GM23338 (cell line): Measurements from ENCODE around the gene KCNE1. TPM values are rescaled to one million over a fixed set of nuclear protein-coding genes. Genes with fewer than 3 reads are reported as not detected.
A peak's percentile ranks its signal among the peaks of the same experiment; 100 is the strongest.

ENCODE experiments used
- ATAC-seq: fragments of 200-7000 bp; cut with Tn5 transposase; 3 replicates; pipeline ENCODE4 v1.9.1; 2020
- DNase-seq: peaks from one replicate; pipeline ENCODE4 v3.0.0-alpha.2; 2015; ENCODE audit warnings: low spot score
- H2AFZ ChIP-seq: fragments of 200-600 bp; sonication (generic); 2 replicates; pipeline ENCODE4 v1.8.0; 2016; ENCODE audit warnings: antibody characterized with exemption, mild to moderate bottlenecking, moderate library complexity
- H3F3A ChIP-seq: fragments of 200-600 bp; sonication (generic); replicated peaks from 2 replicates; pipeline ENCODE4 v1.8.0; 2017; ENCODE audit warnings: antibody characterized with exemption, mixed run types, low read depth
- H3K27ac ChIP-seq: fragments of 200-600 bp; sonication (generic); 2 replicates; pipeline ENCODE4 v1.6.1; 2016; ENCODE audit warnings: low read depth
- H3K27me3 ChIP-seq: fragments of 200-600 bp; sonication (generic); 2 replicates; pipeline ENCODE4 v1.8.0; 2016; ENCODE audit warnings: mild to moderate bottlenecking, mixed run types, moderate library complexity; ENCODE audit not compliant: insufficient read depth
- H3K36me3 ChIP-seq: fragments of 200-600 bp; sonication (generic); 2 replicates; pipeline ENCODE4 v1.8.0; 2016; ENCODE audit warnings: mild to moderate bottlenecking; ENCODE audit not compliant: insufficient read depth
- H3K4me1 ChIP-seq: fragments of 200-600 bp; sonication (generic); 2 replicates; pipeline ENCODE4 v1.8.0; 2016; ENCODE audit warnings: mild to moderate bottlenecking, moderate library complexity; ENCODE audit not compliant: insufficient read depth
- H3K4me2 ChIP-seq: fragments of 200-600 bp; sonication (generic); 2 replicates; pipeline ENCODE4 v1.7.1; 2017; ENCODE audit warnings: mixed run types
- H3K4me3 ChIP-seq: fragments of 200-600 bp; sonication (generic); 2 replicates; pipeline ENCODE4 v1.6.1; 2016; ENCODE audit warnings: mixed run types
- H3K79me2 ChIP-seq: fragments of 200-600 bp; sonication (generic); replicated peaks from 2 replicates; pipeline ENCODE4 v1.8.0; 2017; ENCODE audit warnings: mild to moderate bottlenecking; ENCODE audit not compliant: insufficient read depth
- H3K9me2 ChIP-seq: fragments of 200-600 bp; sonication (generic); 2 replicates; pipeline ENCODE4 v1.8.0; 2017; ENCODE audit not compliant: insufficient read depth
- H4K20me1 ChIP-seq: fragments of 200-600 bp; sonication (generic); replicated peaks from 2 replicates; pipeline ENCODE4 v1.8.0; 2017; ENCODE audit warnings: mild to moderate bottlenecking; ENCODE audit not compliant: insufficient read depth
- H3K27ac Mint-ChIP-seq: 2 replicates; pipeline ENCODE4 v1.8.0; 2020; ENCODE audit warnings: inconsistent platforms, mild to moderate bottlenecking, moderate library complexity, mixed read lengths
- H3K27me3 Mint-ChIP-seq: 3 replicates; pipeline ENCODE4 v1.8.0; 2022; ENCODE audit warnings: low read depth, mild to moderate bottlenecking, moderate library complexity, mixed read lengths, inconsistent platforms; ENCODE audit not compliant: insufficient read depth, poor library complexity
- H3K36me3 Mint-ChIP-seq: 3 replicates; pipeline ENCODE4 v1.8.0; 2021; ENCODE audit warnings: low read depth, mild to moderate bottlenecking, inconsistent platforms, moderate library complexity, mixed read lengths
- H3K4me1 Mint-ChIP-seq: 3 replicates; pipeline ENCODE4 v1.8.0; 2020; ENCODE audit warnings: mild to moderate bottlenecking, inconsistent platforms, mixed read lengths
- H3K4me3 Mint-ChIP-seq: 3 replicates; pipeline ENCODE4 v1.8.0; 2021; ENCODE audit warnings: moderate library complexity, mild to moderate bottlenecking, inconsistent platforms, mixed read lengths
- H3K9me3 Mint-ChIP-seq: 3 replicates; pipeline ENCODE4 v1.8.0; 2020; ENCODE audit warnings: moderate library complexity, mild to moderate bottlenecking, inconsistent platforms, mixed read lengths
- CREB1 ChIP-seq: fragments of 250-450 bp; sonication (Bioruptor Pico); IDR thresholded peaks from 2 replicates; pipeline ENCODE4 v1.5.0; 2020; ENCODE audit warnings: low read depth, mild to moderate bottlenecking, moderate library complexity
- EZH2 ChIP-seq: fragments of 200-600 bp; sonication (generic); IDR thresholded peaks from one replicate; pipeline ENCODE4 v1.8.0; 2017; ENCODE audit warnings: antibody characterized with exemption, mild to moderate bottlenecking, low read depth; ENCODE audit not compliant: unreplicated experiment
- EZH2phosphoT487 ChIP-seq: fragments of 200-600 bp; sonication (generic); IDR thresholded peaks from one replicate; pipeline ENCODE4 v1.8.1; 2018; ENCODE audit warnings: antibody characterized with exemption; ENCODE audit not compliant: unreplicated experiment
- JUNB ChIP-seq: IDR thresholded peaks from one replicate; pipeline ENCODE4 v1.6.1; 2016; ENCODE audit warnings: antibody characterized with exemption; ENCODE audit not compliant: unreplicated experiment
- NANOG ChIP-seq: IDR thresholded peaks from 2 replicates; pipeline ENCODE4 v1.6.1; 2016; ENCODE audit warnings: antibody characterized with exemption, borderline replicate concordance
- POLR2AphosphoS5 ChIP-seq: IDR thresholded peaks from 2 replicates; pipeline ENCODE4 v1.6.1; 2016; ENCODE audit warnings: antibody characterized with exemption, low read depth
- ZNF114 ChIP-seq: fragments of 250-450 bp; sonication (Bioruptor Pico); IDR thresholded peaks from 2 replicates; pipeline ENCODE4 v1.5.0; 2020; ENCODE audit warnings: mild to moderate bottlenecking, moderate library complexity
- ZNF331 ChIP-seq: fragments of 250-450 bp; sonication (Bioruptor Pico); IDR thresholded peaks from 2 replicates; pipeline ENCODE4 v1.5.0; 2020; ENCODE audit warnings: low read depth, mild to moderate bottlenecking, moderate library complexity
- polyA plus RNA-seq: library from polyadenylated mRNA; unstranded; fragments of >200 nt; fragmentation: Nextera tagmentation; extraction: Ambion mirVana; gene quantifications from 2 replicates; pipeline ENCODE4 v1.2.1, GENCODE V29; 2016
- total RNA-seq: library from RNA; depleted of rRNA; stranded (reverse); fragments of >200 nt; shearing (Covaris generic); gene quantifications from 2 replicates; pipeline ENCODE4 v1.2.3, GENCODE V29; 2014
- TF ChIP-seq, protein P1 (sequence below): IDR thresholded peaks from one replicate; pipeline ENCODE4 v1.6.1; 2018; ENCODE audit warnings: antibody characterized with exemption; ENCODE audit not compliant: unreplicated experiment
- TF ChIP-seq, protein P2 (sequence below), 2 experiments: fragments of 200-600 bp in 1 of 2; sonication (generic) in 1 of 2; conservative IDR thresholded peaks; 2 replicates each; pipeline versions ENCODE4 v1.5.1 to v1.6.1; 2016 to 2017; ENCODE audit warnings: antibody characterized with exemption in 2 of 2, low read depth in 2 of 2, mild to moderate bottlenecking in 2 of 2, moderate library complexity in 1 of 2
- TF ChIP-seq, protein P3 (sequence below): IDR thresholded peaks from 2 replicates; pipeline ENCODE4 v1.6.1; 2016; ENCODE audit warnings: antibody characterized with exemption
- TF ChIP-seq, protein P4 (sequence below): fragments of 250-450 bp; sonication (Bioruptor Pico); IDR thresholded peaks from 2 replicates; pipeline ENCODE4 v1.5.0; 2020; ENCODE audit warnings: mild to moderate bottlenecking, moderate library complexity

Gene KCNE1
- total and polyA plus RNA-seq, 2 experiments from 2014 or later: 0.07 TPM; not detected in 1

DNA sequence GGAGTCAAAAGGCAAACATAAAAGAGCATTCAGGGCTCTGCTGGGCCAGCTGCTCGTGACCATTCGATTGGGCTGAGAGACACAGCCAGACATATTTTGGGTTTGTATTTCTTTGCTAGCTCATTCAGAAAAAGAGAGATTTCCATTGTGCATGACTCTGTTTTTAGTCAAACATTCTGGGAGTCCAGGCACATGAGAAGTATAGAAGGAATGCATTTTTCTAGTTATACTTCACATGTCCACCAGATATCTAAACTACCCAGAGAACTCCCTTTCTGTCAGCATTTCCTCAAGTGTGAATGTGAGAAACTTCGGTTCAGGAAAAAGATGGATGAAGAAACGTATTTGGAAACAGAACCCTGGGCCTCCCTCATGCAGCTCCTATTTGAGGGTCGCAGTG, 6.3 kb upstream of the KCNE1 start:
- no peak for DNase-seq
- Mint-ChIP-seq H3K9me3 (no peaks in the 10 kb centered on the region), H3K4me1 (peaks cover 43% of the 10 kb centered on the region), H3K36me3 (no peaks in the 10 kb centered on the region), H3K4me3 (no peak overlapping the region), H3K27ac (peak overlapping the region; percentile 38; the same call in 1 of the 2 replicates), H3K27me3 (peaks cover 4% of the 10 kb centered on the region)
- no peak overlapping the region for H3K27ac ChIP-seq
- no peak for ATAC-seq
- no peak overlapping the region for H3K4me2 ChIP-seq
- no peak overlapping the region for H2AFZ ChIP-seq
- peaks cover 5% of the 10 kb centered on the region for H3K4me1 ChIP-seq
- no peak overlapping the region for H3K4me3 ChIP-seq
- no peaks in the 10 kb centered on the region for H3K79me2 ChIP-seq
- TF ChIP-seq JUNB (no peak), EZH2 (no peak), CREB1 (no peak), POLR2AphosphoS5 (no peak), EZH2phosphoT487 (no peak), NANOG (no peak), ZNF114 (CRISPR knock-in tag) (no peak), ZNF331 (CRISPR knock-in tag) (no peak)
- TF ChIP-seq, protein P1, sequence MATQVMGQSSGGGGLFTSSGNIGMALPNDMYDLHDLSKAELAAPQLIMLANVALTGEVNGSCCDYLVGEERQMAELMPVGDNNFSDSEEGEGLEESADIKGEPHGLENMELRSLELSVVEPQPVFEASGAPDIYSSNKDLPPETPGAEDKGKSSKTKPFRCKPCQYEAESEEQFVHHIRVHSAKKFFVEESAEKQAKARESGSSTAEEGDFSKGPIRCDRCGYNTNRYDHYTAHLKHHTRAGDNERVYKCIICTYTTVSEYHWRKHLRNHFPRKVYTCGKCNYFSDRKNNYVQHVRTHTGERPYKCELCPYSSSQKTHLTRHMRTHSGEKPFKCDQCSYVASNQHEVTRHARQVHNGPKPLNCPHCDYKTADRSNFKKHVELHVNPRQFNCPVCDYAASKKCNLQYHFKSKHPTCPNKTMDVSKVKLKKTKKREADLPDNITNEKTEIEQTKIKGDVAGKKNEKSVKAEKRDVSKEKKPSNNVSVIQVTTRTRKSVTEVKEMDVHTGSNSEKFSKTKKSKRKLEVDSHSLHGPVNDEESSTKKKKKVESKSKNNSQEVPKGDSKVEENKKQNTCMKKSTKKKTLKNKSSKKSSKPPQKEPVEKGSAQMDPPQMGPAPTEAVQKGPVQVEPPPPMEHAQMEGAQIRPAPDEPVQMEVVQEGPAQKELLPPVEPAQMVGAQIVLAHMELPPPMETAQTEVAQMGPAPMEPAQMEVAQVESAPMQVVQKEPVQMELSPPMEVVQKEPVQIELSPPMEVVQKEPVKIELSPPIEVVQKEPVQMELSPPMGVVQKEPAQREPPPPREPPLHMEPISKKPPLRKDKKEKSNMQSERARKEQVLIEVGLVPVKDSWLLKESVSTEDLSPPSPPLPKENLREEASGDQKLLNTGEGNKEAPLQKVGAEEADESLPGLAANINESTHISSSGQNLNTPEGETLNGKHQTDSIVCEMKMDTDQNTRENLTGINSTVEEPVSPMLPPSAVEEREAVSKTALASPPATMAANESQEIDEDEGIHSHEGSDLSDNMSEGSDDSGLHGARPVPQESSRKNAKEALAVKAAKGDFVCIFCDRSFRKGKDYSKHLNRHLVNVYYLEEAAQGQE: no peak
- TF ChIP-seq, protein P2, sequence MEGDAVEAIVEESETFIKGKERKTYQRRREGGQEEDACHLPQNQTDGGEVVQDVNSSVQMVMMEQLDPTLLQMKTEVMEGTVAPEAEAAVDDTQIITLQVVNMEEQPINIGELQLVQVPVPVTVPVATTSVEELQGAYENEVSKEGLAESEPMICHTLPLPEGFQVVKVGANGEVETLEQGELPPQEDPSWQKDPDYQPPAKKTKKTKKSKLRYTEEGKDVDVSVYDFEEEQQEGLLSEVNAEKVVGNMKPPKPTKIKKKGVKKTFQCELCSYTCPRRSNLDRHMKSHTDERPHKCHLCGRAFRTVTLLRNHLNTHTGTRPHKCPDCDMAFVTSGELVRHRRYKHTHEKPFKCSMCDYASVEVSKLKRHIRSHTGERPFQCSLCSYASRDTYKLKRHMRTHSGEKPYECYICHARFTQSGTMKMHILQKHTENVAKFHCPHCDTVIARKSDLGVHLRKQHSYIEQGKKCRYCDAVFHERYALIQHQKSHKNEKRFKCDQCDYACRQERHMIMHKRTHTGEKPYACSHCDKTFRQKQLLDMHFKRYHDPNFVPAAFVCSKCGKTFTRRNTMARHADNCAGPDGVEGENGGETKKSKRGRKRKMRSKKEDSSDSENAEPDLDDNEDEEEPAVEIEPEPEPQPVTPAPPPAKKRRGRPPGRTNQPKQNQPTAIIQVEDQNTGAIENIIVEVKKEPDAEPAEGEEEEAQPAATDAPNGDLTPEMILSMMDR (conservative IDR thresholded peaks at IDR 0.05; ENCODE audit: low read depth in 2 of 2): no peak
- TF ChIP-seq, protein P3, sequence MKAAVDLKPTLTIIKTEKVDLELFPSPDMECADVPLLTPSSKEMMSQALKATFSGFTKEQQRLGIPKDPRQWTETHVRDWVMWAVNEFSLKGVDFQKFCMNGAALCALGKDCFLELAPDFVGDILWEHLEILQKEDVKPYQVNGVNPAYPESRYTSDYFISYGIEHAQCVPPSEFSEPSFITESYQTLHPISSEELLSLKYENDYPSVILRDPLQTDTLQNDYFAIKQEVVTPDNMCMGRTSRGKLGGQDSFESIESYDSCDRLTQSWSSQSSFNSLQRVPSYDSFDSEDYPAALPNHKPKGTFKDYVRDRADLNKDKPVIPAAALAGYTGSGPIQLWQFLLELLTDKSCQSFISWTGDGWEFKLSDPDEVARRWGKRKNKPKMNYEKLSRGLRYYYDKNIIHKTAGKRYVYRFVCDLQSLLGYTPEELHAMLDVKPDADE: no peak
- TF ChIP-seq, protein P4, sequence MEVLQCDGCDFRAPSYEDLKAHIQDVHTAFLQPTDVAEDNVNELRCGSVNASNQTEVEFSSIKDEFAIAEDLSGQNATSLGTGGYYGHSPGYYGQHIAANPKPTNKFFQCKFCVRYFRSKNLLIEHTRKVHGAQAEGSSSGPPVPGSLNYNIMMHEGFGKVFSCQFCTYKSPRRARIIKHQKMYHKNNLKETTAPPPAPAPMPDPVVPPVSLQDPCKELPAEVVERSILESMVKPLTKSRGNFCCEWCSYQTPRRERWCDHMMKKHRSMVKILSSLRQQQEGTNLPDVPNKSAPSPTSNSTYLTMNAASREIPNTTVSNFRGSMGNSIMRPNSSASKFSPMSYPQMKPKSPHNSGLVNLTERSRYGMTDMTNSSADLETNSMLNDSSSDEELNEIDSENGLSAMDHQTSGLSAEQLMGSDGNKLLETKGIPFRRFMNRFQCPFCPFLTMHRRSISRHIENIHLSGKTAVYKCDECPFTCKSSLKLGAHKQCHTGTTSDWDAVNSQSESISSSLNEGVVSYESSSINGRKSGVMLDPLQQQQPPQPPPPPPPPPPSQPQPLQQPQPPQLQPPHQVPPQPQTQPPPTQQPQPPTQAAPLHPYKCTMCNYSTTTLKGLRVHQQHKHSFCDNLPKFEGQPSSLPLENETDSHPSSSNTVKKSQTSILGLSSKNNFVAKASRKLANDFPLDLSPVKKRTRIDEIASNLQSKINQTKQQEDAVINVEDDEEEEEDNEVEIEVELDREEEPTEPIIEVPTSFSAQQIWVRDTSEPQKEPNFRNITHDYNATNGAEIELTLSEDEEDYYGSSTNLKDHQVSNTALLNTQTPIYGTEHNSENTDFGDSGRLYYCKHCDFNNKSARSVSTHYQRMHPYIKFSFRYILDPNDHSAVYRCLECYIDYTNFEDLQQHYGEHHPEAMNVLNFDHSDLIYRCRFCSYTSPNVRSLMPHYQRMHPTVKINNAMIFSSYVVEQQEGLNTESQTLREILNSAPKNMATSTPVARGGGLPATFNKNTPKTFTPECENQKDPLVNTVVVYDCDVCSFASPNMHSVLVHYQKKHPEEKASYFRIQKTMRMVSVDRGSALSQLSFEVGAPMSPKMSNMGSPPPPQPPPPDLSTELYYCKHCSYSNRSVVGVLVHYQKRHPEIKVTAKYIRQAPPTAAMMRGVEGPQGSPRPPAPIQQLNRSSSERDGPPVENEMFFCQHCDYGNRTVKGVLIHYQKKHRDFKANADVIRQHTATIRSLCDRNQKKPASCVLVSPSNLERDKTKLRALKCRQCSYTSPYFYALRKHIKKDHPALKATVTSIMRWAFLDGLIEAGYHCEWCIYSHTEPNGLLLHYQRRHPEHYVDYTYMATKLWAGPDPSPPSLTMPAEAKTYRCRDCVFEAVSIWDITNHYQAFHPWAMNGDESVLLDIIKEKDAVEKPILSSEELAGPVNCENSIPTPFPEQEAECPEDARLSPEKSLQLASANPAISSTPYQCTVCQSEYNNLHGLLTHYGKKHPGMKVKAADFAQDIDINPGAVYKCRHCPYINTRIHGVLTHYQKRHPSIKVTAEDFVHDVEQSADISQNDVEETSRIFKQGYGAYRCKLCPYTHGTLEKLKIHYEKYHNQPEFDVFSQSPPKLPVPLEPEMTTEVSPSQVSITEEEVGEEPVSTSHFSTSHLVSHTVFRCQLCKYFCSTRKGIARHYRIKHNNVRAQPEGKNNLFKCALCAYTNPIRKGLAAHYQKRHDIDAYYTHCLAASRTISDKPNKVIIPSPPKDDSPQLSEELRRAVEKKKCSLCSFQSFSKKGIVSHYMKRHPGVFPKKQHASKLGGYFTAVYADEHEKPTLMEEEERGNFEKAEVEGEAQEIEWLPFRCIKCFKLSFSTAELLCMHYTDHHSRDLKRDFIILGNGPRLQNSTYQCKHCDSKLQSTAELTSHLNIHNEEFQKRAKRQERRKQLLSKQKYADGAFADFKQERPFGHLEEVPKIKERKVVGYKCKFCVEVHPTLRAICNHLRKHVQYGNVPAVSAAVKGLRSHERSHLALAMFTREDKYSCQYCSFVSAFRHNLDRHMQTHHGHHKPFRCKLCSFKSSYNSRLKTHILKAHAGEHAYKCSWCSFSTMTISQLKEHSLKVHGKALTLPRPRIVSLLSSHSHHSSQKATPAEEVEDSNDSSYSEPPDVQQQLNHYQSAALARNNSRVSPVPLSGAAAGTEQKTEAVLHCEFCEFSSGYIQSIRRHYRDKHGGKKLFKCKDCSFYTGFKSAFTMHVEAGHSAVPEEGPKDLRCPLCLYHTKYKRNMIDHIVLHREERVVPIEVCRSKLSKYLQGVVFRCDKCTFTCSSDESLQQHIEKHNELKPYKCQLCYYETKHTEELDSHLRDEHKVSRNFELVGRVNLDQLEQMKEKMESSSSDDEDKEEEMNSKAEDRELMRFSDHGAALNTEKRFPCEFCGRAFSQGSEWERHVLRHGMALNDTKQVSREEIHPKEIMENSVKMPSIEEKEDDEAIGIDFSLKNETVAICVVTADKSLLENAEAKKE (CRISPR knock-in tag): no peak
- no peaks in the 10 kb centered on the region for H3K9me2 ChIP-seq
- H3K36me3 ChIP-seq: no peaks in the 10 kb centered on the region
- H4K20me1 ChIP-seq: no peaks in the 10 kb centered on the region
- H3K27me3 ChIP-seq: no peaks in the 10 kb centered on the region
- H3F3A ChIP-seq: no peaks in the 10 kb centered on the region
